Measurements from ENCODE around the gene GNLY.

GNLY gene

GRCh38 chr2:85747441-85747840, 53.3 kb downstream of the GNLY start:
- peaks cover 90% of the 10 kb centered on the region for H3K27me3 Mint-ChIP-seq
- DNase-seq = no peak
- ATAC-seq = no peak

GRCh38 chr2:85748039-85748734, 54.0 kb downstream of the GNLY start:
- H3K4me1 Mint-ChIP-seq = peaks cover 4% of the 10 kb centered on the region
- ATAC-seq (no peak), DNase-seq (no peak)
- H3K4me3 Mint-ChIP-seq = no peak overlapping the region
- no peak overlapping the region for H3K27ac Mint-ChIP-seq
- peaks cover 90% of the 10 kb centered on the region for H3K27me3 Mint-ChIP-seq
- no peaks in the 10 kb centered on the region for H3K9me3 Mint-ChIP-seq

More at GRCh38 chr2:85747441-85747840, 53.3 kb downstream of the GNLY start:
- H3K4me3 Mint-ChIP-seq = no peak overlapping the region
- no peaks in the 10 kb centered on the region for H3K4me1 Mint-ChIP-seq
- no peaks in the 10 kb centered on the region for H3K9me3 Mint-ChIP-seq
- no peak overlapping the region for H3K27ac Mint-ChIP-seq

Measured in stimulated activated naive CD8-positive, alpha-beta T cell treated with anti-CD3 and anti-CD28 coated beads, Interleukin-15, amount 100 ng/mL, for 72 hours (primary cell).